ENCODE results near the gene CXCR3.

DNA sequence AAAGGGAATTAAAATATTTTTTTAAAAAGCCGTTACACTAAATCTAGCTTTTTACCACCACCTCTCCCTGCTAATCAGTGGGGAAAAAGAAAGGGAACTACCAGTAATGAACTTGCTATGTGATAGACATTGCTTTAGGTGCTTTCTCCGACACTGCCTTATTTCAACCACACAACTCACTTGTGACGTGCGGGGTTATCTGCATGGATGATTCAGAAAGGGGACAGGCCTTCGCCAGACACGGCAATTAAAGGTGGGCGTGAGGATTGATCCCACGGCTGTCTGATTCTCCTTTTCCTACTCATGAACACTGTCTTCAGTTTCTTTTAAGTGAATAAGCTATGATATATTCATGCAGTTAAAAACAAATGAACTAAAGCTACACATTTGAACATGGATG, 882 bp upstream of the CXCR3 start:
- TF ChIP-seq POLR2A (IDR thresholded peaks at IDR 0.05; ENCODE audit: low read depth, low read length) (no peak), POLR2AphosphoS5 (IDR thresholded peaks at IDR 0.05; ENCODE audit: low read depth, low read length) (no peak)
